Measurements from ENCODE around the gene RBM44.
A peak's percentile ranks its signal among the peaks of the same experiment; 100 is the strongest.
"Not testable (repeated sequence)": the region's sequence is repeated elsewhere in the genome, so short reads cannot be mapped to it uniquely, and the experiment has no call there.

RBM44 gene

GRCh38 chr2:237779521-237779920 is 19.1 kb upstream of the RBM44 start:
- POLR2A ChIA-PET (ENCODE audit: low non-redundant PET), result no interaction called here
- no peak for TF ChIP-seq CTCF (conservative IDR thresholded peaks at IDR 0.05; ENCODE audit: low read depth)
- no peak overlapping the region for H3K27ac ChIP-seq
- DNase-seq (ENCODE audit: low spot score), result no peak
- CTCF ChIA-PET, result interaction anchor here (0.6 to 1.5 kb wide), 2 partner anchors 34 to 57 kb away, joined by 3 to 6 read pairs; no protein-coding TSS in a partner anchor

GRCh38 chr2:237782181-237782580 is 16.4 kb upstream of the RBM44 start:
- H3K27ac ChIP-seq, result no peak overlapping the region
- ChIA-PET POLR2A (ENCODE audit: low non-redundant PET) (no interaction called here), CTCF (no interaction called here)
- no peak for DNase-seq (ENCODE audit: low spot score)
- TF ChIP-seq CTCF (conservative IDR thresholded peaks at IDR 0.05; ENCODE audit: low read depth), result no peak

GRCh38 chr2:237783678-237784077 is 14.9 kb upstream of the RBM44 start:
- POLR2A ChIA-PET (ENCODE audit: low non-redundant PET); DNase-seq (ENCODE audit: low spot score); H3K27ac ChIP-seq: not testable (repeated sequence)
- CTCF ChIA-PET, result interaction anchor here (0.6 kb wide), 1 partner anchor 687 kb away, joined by 6 read pairs; no protein-coding TSS in a partner anchor

- H3K27ac ChIP-seq, result no peak overlapping the region
- CTCF ChIA-PET, result no interaction called here
- POLR2A ChIA-PET (ENCODE audit: low non-redundant PET), result no interaction called here
- no peak for TF ChIP-seq CTCF (conservative IDR thresholded peaks at IDR 0.05; ENCODE audit: low read depth)
- DNase-seq (ENCODE audit: low spot score), result no peak
Observed at GRCh38 chr2:237786936-237787335, 11.6 kb upstream of the RBM44 start.

GRCh38 chr2:237790353-237790752 is 8.2 kb upstream of the RBM44 start:
- TF ChIP-seq CTCF (conservative IDR thresholded peaks at IDR 0.05; ENCODE audit: low read depth), result no peak
- POLR2A ChIA-PET (ENCODE audit: low non-redundant PET), result no interaction called here
- no peak overlapping the region for H3K27ac ChIP-seq
- DNase-seq (ENCODE audit: low spot score), result peak; percentile 20
- CTCF ChIA-PET, result interaction anchor here (0.5 kb wide), 1 partner anchor 466 kb away, joined by 3 read pairs; no protein-coding TSS in a partner anchor

GRCh38 chr2:237791977-237792727 is 6.4 kb upstream of the RBM44 start:
- TF ChIP-seq CTCF (conservative IDR thresholded peaks at IDR 0.05; ENCODE audit: low read depth), result no peak
- DNase-seq (ENCODE audit: low spot score), result peak; percentile 18
- no peak overlapping the region for H3K27ac ChIP-seq
- POLR2A ChIA-PET (ENCODE audit: low non-redundant PET), result no interaction called here
- CTCF ChIA-PET, result interaction anchor here (0.5 kb wide), 1 partner anchor 52 kb away, joined by 4 read pairs; no protein-coding TSS in a partner anchor

- H3K27ac ChIP-seq, result no peak overlapping the region
- POLR2A ChIA-PET (ENCODE audit: low non-redundant PET), result no interaction called here
- CTCF ChIA-PET, result no interaction called here
- no peak for DNase-seq (ENCODE audit: low spot score)
- TF ChIP-seq CTCF (conservative IDR thresholded peaks at IDR 0.05; ENCODE audit: low read depth), result no peak
Observed at GRCh38 chr2:237797253-237797652, 1.3 kb upstream of the RBM44 start.

Measured in RWPE1 (cell line).